Spleen (tissue), 11 donors: Measurements from ENCODE around the gene IL1R2. TPM values are rescaled to one million over a fixed set of nuclear protein-coding genes. Genes with fewer than 3 reads are reported as not detected.

Experiments used
- DNase-seq: peaks from one replicate; pipeline ENCODE4 v3.0.0-alpha.2; 2020
- H3K27ac ChIP-seq, 8 donors: fragments of 200-600 bp; sonication (generic) in 7 of 8; 1 replicate in 4 of 8; 2 replicates in 4 of 8; pipeline versions ENCODE4 v1.5.0 to v1.8.0; 2016 to 2021; ENCODE audit warnings: inconsistent platforms in 4 of 8, mild to moderate bottlenecking in 4 of 8, moderate library complexity in 1 of 8
- H3K27me3 ChIP-seq, 7 donors: fragments of 200-600 bp; sonication (generic) in 6 of 7; replicated peaks in 1 of 7; 1 replicate in 4 of 7; 2 replicates in 3 of 7; pipeline versions ENCODE4 v1.5.0 to v1.8.0; 2016 to 2021; ENCODE audit warnings: inconsistent platforms in 3 of 7, mild to moderate bottlenecking in 1 of 7
- H3K36me3 ChIP-seq, 6 donors: fragments of 200-600 bp; sonication (generic) in 5 of 6; 1 replicate in 4 of 6; 2 replicates in 2 of 6; pipeline versions ENCODE4 v1.5.0 to v1.8.0; 2016 to 2021; ENCODE audit warnings: inconsistent platforms in 2 of 6
- H3K4me1 ChIP-seq, 6 donors: fragments of 200-600 bp; sonication (generic) in 5 of 6; 1 replicate in 3 of 6; 2 replicates in 3 of 6; pipeline versions ENCODE4 v1.5.0 to v1.8.0; 2016 to 2021; ENCODE audit warnings: inconsistent platforms in 3 of 6
- H3K4me3 ChIP-seq, 8 donors: fragments of 200-600 bp; sonication (generic) in 7 of 8; 1 replicate in 4 of 8; 2 replicates in 4 of 8; pipeline versions ENCODE4 v1.5.0 to v1.8.0; 2016 to 2021; ENCODE audit warnings: inconsistent platforms in 4 of 8, mild to moderate bottlenecking in 4 of 8, moderate library complexity in 2 of 8
- H3K9me3 ChIP-seq, 8 donors: fragments of 200-600 bp; sonication (generic) in 7 of 8; 1 replicate in 4 of 8; 2 replicates in 4 of 8; pipeline versions ENCODE4 v1.5.0 to v1.8.0; 2016 to 2021; ENCODE audit warnings: inconsistent platforms in 4 of 8
- CTCF ChIP-seq, 11 experiments: fragments of 200-600 bp in 7 of 11; fragments of 450-650 bp in 4 of 11; sonication (generic) in 4 of 11; IDR thresholded peaks in 8 of 11; conservative IDR thresholded peaks in 3 of 11; 1 replicate in 7 of 11; 2 replicates in 4 of 11; pipeline versions ENCODE4 v1.4.0 to v1.8.0; 2016 to 2021; ENCODE audit warnings: antibody characterized with exemption in 11 of 11, inconsistent platforms in 4 of 11, mild to moderate bottlenecking in 1 of 11
- POLR2A ChIP-seq, 3 donors: fragments of 450-650 bp; IDR thresholded peaks; one replicate each; pipeline ENCODE4 v1.5.1; 2017; ENCODE audit warnings: antibody characterized with exemption in 3 of 3, mild to moderate bottlenecking in 1 of 3
- POLR2AphosphoS5 ChIP-seq, 3 donors: sonication (generic); formaldehyde crosslinking; IDR thresholded peaks; one replicate each; pipeline ENCODE4 v1.5.1; 2017; ENCODE audit warnings: antibody characterized with exemption in 3 of 3
- WGBS, 5 donors: extraction: QIAGEN DNeasy Blood & Tissue Kit in 3 of 5; methylation state at CpG; one replicate each; pipeline versions ENCODE4 v1.1.5 to v1.1.7; 2013 to 2018; 5-methylcytosine and 5-hydroxymethylcytosine counted together
- intact Hi-C: fragments of 100-400 bp; cut with DNase I; formaldehyde crosslinking; loops from one replicate; pipeline ENCODE4 v1.15.0; 2023; ENCODE audit warnings: low total_unique reads
- polyA plus RNA-seq, 3 donors: library from polyadenylated mRNA; stranded (reverse); fragments of 200-250 nt; gene quantifications; one replicate each; pipeline ENCODE4 v1.2.1, GENCODE V29; 2013
- total RNA-seq, 7 donors: library from RNA; depleted of rRNA in 3 of 7; stranded (reverse); fragments of >200 nt in 3 of 7; fragmentation: NEBNext Ultra II Directional in 4 of 7; extraction: Animal tissue kit (Norgen Biotek cat#: 25700) in 4 of 7; gene quantifications; one replicate each; pipeline versions ENCODE4 v1.1.0 to v1.2.1, GENCODE V29; 2016 to 2021
- donor health status: healthy with polysubstance abuse.
- donor health status: DM: no; HTN: no; CAD: no; lungs with moderate emphysema.
- donor health status: DM: no; HTN: no; CAD: no.
- donor health status: Bipolar disorder and iron deficiency.
- donor health status: healthy.
- donor health status: DM: no; HTN: no; CAD: no.
- donor health status: DM: yes; HTN: yes; CAD: no.

Gene IL1R2
- total and polyA plus RNA-seq, 10 donors = 20.1 to 607 (median 116) TPM

- intact Hi-C loops = no loop called here
- WGBS, 5 donors = 85 to 96% (median 86%) methylated on average over 2 of the region's 2 CpGs
- H3K36me3 ChIP-seq = no peaks in the 10 kb centered on the region
Observed at GRCh38 chr2:102075479-102075878, 83.7 kb downstream of the IL1R2 start.

GRCh38 chr2:102076512-102076911, 84.8 kb downstream of the IL1R2 start:
- TF ChIP-seq POLR2AphosphoS5 (IDR thresholded peaks at IDR 0.05) (no peak), POLR2A (IDR thresholded peaks at IDR 0.05) (no peak), CTCF (IDR thresholded peaks at IDR 0.05 in 8 of 11, conservative IDR thresholded peaks at IDR 0.05 in 3 of 11) (no peak)
- Histone ChIP-seq H3K4me1 (peaks cover 0 to 22% (median 12%) of the 10 kb centered on the region in 6 donors), H3K36me3 (no peaks in the 10 kb centered on the region), H3K4me3 (no peak overlapping the region), H3K27me3 (peaks cover 0 to 50% (median 0%) of the 10 kb centered on the region in 7 donors), H3K27ac (no peak overlapping the region), H3K9me3 (no peaks in the 10 kb centered on the region)
- intact Hi-C loops = no loop called here
- no peak for DNase-seq

More at GRCh38 chr2:102075479-102075878, 83.7 kb downstream of the IL1R2 start:
- Histone ChIP-seq H3K9me3 (no peaks in the 10 kb centered on the region), H3K4me1 (peaks cover 0 to 14% (median 6%) of the 10 kb centered on the region in 6 donors), H3K4me3 (no peak overlapping the region), H3K27ac (no peak overlapping the region), H3K27me3 (peaks cover 0 to 44% (median 0%) of the 10 kb centered on the region in 7 donors)
- no peak for DNase-seq
- TF ChIP-seq CTCF (IDR thresholded peaks at IDR 0.05 in 8 of 11, conservative IDR thresholded peaks at IDR 0.05 in 3 of 11) = no peak
- TF ChIP-seq POLR2A (IDR thresholded peaks at IDR 0.05) = no peak
- TF ChIP-seq POLR2AphosphoS5 (IDR thresholded peaks at IDR 0.05) = no peak

Other genes with a start within 250 kb of the IL1R2 start
- 100 to 1,000 TPM in 1 of 7 donors, 10 to 100 TPM in 6; 66.9 to 163 (median 80.8) TPM for gene IL1R1, start 150.8 kb downstream of the IL1R2 start, total RNA-seq
- 10 to 100 TPM in 2 of 3 donors, 1 to 10 TPM in 1; 7.6 to 17.0 (median 14.3) TPM for gene IL1R1, start 150.8 kb downstream of the IL1R2 start, polyA plus RNA-seq
- under 1 TPM in 3 of 7 donors, not detected in 4; 0.13 to 0.49 (median 0.23) TPM for gene IL1RL2, start 195.1 kb downstream of the IL1R2 start, total RNA-seq
- under 1 TPM; 0.05 to 0.13 (median 0.06) TPM for gene IL1RL2, start 195.1 kb downstream of the IL1R2 start, polyA plus RNA-seq